Activated CD4-positive, alpha-beta T cell treated with anti-CD3 and anti-CD28 coated beads for 1 hour (primary cell): Measurements from ENCODE around the gene RNF223.
"Not testable (repeated sequence)": the region's sequence is repeated elsewhere in the genome, so short reads cannot be mapped to it uniquely, and the experiment has no call there.

ENCODE experiments used
- DNase-seq: peaks from one replicate; pipeline ENCODE4 v3.0.0-alpha.2; 2020

Gene RNF223

DNA sequence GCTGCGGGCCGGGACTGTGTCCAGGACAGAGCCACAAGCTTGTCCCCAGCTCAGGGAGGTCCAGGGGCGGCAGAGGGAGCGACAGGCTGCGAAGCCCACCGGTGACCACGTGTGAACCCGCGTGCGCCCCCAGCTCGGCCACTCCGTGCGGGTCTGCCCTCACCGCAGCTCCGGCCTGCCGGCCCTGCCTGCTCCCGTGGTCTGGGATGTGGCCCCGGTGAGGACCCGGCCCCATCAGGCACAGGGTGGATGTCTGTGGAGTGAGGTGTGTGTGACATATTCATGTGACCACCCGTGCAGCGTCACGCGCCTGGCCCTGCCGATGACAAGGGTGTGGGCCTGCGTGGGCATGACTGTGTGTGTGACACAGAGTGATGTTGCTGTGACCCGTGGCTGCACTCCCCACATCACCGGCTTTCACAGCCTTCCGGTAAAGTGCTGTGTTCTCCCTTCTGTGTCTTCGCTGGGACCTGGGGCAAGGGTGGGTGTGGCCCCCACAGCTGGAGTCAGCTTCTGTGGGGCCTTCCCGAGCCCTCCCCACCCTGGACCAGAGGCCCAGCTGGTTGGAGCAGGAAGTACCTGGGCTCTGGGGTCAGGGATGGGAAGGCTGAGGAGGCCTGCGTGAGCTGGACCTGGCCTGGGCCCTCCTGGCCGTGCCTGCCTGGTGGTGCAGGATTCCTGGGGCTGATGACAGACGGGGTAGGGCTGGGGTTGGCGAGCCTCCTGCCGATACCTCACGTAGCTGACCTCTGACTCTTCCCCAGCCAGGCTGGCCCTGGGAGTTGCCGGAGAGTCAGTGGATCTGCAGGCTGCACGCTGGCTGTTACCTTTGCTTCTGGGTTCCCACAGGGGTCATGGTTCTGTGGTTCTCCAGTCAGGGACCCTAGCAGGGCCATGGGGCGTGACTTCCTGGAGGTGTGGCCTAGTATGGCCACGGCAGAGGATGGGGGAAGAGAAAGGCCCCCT, 4.1 kb downstream of the RNF223 start:
- no peak for DNase-seq

DNA sequence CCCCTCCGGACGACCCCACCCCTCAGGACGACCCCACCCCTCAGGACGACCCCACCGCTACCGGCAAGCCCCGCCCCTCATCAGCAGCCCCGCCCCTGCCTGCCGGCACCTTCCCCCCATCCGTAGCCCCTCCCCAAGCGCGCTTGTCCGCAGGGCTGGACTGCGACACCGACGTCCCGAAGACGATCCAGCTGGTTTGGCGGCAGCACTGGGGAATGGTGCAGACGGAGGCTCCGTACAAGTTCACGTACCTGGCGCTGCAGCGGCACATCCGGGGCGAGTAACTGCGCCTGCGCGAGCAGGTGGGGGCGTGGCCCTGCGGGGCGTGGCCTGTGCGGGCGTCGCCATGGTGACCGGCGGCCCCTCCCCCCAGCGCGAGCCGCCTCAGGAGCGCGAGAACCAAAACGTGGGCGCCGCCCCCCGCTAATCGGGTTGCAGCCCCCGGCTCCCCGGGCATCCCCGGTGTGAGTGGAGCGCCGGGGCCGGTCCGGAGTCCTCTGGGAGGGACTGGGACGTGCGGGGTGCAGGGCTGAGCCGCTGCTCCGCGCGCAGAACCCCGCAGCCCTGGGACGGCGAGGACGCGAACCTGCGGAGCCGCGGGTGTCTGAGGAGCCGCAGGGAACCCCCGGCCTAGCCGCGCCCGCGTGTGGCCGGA, 4.9 kb downstream of the RNF223 start:
- DNase-seq: peak; percentile 88

DNA sequence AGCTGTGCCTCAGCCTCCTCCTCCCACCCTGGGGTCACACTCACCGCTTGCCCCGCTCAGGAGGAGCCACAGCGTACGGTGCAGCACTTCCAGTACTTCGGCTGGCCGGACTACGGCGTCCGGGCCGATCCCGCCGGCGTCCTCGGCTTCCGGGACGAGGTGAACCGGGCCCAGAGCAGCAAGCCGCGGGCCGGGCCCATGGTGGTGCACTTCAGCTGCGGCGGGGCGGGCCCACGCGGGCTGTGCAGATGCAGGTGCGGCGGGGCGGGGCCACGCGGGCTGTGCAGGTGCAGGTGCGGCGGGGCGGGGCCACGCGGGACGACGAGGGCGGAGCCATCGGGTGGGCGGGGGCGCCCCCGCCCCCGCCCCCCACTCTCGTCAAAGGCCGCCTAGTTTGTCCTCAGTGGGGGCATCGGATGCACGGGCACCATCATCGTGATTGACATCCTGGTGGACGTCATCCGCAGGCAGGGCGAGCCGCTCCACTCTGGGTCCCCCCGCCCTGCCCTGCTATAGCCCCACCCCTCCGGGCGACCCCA, 5.5 kb downstream of the RNF223 start:
- DNase-seq: no peak

DNA sequence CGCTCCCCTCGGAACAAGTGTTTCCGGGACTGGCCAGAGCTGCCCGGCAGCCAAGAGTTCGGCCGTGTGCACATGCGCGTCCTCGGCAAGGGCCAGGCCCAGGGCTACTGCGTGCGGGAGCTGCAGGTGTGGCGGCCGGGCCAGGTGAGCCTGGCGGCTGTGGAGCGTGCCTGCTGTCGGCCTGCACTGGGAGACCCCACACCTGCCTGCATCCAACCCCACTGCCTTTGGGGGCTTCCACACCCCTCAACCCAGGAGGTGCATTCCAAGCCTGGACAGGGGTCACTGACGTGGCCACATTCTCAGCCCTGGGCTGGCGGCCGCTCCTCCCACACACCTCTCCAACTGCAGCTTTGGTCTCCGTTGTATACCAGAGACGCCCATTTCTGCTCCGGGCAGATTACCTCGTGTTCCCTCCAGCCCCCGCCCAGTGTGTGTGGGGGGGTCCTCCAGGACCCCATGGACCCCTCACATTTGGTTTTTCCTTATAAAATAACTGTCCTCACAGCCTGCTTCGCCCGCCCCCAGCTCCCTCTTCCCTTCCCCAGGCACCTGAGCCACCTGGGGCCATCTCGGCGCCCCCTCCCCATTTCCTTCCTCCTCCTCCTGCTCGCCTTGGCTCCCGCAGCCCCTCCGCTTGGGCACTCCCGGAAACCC, 6.1 kb downstream of the RNF223 start:
- DNase-seq: no peak

DNA sequence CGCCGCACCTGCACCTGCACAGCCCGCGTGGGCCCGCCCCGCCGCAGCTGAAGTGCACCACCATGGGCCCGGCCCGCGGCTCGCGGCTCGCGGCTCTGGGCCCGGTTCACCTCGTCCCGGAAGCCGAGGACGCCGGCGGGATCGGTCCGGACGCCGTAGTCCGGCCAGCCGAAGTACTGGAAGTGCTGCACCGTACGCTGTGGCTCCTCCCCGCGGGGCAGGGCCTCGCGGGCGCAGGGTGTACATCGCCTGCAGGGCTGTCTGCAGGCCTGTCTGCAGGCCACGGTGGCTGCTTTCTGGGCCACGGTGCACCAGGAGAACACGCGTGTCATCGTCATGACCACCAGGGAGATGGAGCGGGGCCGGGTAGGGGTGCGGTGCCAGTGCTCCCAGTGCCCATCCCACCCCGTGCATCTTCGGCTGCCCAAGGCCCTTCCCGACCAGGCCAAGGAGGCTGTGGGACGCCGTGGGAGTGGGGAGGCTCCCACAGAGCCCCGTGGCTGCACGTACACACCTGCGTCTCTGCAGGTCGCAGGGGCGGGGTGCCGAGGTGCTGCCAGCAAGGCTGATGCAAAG, 6.7 kb downstream of the RNF223 start:
- no peak for DNase-seq

DNA sequence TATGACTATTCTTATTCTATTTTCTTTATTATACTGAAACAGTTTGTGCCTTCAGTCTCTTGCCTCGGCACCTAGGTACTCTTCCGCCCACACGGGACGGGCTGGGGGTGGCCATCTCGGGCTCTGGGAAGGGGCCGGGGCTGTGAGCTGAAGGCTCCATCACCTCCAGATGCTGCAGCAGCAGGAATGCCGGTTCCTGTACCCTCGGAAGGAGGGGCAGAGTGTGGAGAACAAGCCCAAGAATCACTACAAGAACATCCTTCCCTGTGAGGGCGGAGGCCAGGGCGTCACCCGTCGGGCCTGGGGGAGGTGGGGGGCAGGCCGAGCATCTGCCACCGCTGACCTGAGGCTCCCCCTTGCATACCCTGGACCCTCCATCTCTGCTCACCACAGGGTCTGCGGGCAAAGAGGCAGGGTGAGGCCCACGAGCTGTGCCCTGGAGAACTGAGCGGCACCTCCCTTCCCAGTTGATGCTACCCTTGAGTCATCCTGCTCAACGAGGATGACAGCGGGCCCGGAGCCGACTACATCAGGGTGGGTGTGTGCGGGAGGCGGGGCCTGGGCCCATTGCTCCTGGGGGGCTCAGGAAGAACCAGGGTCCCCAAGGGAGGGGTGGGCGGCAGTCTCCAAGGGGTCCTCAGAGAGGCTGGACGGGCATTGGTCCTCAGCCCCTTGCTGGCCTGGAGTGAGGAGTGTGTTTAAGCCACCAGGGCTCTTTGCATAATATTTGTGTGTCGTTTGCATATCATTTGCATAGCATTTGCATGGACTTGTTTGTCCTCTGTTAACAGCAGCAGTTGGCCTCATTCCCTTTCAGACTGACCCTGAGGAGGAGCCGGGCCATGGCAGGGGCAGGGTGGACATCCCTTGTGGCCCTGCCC, 7.5 kb downstream of the RNF223 start:
- no peak for DNase-seq

DNA sequence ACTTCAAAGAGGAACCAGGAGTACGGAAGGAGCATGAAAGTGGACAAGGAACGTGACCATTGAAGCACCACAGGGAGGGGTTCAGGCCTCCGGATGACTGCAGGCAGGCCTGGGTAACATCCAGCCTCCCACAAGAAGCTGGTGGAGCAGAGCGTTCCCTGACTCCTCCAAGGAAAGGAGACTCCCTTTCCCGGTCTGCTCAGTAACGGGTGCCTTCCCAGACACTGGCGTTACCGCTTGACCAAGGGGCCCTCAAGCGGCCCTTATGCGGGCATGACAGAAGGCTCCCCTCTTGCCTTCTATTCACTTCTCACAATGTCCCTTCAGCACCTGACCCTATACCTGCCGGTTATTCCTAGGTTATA, 8.2 kb downstream of the RNF223 start:
- not testable (repeated sequence) for DNase-seq

DNA sequence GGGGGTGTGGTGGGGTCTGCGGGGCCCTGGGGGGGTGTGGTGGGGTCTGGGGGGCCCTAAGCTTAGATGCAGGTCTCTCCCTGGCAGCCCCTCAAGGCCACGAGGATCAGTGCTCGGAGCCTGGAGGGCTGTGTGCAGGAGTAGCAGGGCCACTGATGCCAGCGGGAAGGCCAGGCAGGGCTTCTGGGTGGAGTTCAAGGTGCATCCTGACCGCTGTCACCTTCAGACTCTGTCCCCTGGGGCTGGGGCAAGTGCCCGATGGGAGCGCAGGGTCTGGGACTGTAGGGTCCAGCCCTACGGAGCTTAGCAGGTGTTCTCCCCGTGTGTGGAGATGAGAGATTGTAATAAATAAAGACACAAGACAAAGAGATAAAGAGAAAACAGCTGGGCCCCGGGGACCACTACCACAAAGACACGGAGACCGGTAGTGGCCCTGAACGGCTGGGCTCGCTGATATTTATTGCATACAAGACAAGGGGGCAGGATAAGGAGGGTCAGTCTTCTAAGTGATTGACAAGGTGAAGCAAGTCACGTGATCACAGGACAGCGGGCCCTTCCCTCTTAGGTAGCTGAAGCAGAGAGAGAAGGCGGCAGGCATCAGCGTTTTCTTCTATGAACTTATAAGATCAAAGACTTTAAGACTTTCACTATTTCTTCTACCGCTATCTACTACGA, 8.7 kb downstream of the RNF223 start:
- no peak for DNase-seq

DNA sequence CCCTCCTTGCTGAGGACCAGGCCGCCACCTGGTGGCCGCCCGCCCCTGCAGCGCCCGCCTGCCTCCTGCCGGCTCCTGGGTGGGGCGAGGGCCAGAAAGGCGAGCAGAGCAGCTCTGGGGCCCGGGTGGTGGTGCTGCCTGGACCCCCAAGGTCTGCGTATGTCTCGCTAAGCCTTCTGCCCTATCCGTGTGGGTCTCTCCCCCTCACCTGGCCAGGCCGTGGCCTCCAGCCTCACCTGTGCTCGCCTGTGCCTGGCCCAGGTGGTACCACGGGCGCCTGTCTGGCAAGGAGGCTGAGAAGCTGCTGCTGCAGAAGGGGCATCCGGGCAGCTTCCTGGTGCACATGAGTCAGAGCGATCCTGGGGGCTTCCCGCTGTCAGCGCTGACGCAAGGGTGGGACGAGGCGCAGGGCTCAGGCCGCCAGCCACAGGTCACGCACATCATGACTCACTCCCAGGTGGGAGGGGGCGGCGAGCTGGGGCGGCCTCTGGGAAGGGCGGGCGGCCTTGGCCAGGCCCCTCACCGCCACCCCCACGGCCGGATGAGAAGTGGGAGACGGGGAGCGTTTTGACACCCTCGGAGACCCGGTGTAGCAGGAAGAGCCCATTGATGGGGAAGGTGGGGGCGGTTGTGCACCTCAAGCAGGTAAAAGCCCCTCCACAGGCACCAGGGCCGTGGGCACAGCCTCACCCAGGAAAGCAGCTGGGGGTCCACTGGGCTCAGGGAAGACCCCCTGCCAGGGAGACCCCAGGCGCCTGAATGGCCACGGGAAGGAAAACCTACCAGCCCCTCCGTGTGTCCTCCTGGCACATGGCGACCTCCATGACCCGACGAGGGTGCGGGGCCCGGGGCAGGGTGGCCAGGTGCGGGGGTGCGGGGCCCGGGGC, 9.9 kb downstream of the RNF223 start:
- DNase-seq: peak; percentile 79

DNA sequence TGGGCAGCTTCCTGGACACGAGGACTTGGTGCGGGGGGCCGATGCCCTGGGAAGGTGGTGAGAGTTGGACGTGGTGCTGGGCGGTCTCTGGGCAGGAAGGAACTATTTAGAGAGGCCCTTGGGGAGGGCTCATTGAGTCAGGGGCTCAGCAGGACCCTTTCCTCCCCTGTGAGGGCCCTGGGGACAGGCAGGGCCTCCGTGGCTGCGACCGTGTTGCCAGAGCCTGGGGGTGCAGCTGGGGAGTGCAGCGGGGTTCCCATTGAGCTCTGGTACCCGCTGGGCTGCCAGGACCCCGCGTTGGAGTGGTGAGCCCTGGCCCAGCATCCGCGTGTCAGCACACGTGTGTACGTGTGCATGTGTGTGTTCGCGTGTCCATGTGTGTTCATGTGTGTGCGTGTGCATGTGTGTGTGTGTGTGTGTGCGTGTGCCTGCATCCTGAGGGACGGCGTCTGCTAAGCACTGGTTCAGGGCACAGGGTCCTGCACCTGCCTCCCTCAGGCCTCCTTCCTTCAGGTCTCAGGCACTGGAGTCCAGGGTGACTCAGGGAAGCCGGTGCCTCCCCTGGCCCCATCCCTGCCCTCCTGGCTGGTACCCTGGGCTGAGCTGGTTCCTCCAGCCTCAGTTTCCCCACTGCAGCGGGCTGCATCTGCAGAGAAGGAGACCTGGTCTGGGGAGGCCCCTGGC, 10.7 kb downstream of the RNF223 start:
- DNase-seq: no peak

DNA sequence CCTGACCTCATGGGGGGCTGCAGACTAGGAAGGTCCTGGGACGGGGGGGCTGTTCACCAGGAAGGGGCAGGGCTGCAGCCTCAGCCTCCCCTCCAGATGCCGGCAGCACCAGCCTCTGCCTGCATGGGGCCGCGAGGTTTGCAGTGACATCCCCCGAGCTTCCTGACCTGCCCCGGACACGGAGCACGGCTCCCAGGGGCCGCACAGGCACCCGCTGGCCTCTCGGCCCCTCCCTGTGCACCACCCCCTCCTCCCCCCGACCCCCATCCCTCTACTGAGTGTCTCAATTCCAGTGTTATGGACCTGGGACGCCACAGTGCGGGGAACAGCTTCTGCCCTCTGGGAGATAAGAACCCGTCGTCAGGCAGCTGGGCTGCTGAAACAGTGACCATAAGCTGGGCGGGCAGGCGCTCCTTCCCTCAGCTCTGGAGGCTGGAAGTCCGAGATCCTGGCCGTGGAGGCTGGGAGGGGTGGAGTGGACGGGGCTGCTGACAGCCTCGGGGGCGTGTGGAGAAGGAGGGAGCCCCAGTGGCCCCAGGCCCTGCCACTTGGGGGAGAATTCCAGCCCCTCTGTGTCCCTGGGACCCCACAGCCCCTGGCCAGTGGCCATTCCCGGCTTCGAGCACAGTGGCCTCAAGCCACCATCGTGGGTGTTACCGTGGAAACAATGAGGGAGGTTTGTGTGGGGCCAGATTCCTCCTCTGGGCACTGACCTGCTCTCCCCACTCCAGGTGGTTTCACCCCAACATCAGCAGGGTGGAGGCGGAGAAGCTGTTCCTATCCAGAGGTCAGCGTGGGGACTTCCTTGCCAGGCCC, 11.6 kb downstream of the RNF223 start:
- DNase-seq: no peak

DNA sequence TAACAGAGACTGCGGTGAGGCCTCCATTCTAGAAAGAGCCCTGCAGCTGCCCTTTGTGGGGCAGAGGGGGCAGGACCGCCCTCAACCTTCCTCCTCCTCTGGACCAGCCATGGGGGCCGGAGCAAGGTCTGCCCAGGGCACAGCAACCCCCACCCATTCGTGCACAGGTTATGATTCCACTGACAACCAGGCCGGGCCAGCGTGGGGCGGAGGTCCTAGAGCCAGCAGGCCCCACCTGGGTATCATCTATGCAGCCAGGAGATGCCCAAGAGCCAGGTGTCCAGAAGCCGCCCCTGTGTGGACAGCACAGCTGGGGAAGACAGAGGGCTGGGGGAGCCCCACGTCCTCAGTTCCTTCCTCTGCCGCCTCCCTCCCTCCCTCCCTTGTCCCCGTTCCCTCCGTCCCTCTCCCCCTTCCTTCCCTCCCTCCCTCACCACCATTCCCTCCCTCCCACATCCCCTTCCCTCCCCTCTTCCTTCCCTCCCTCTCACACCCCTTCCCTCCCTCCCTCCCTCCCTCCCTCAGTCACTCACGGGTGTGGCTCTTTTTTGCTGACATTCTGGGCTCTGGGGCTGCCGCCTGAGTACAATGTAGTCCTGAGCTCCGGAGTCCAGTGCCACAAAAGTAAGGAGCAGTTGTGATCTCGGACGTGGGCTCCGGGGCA, 12.3 kb downstream of the RNF223 start:
- DNase-seq: no peak

DNA sequence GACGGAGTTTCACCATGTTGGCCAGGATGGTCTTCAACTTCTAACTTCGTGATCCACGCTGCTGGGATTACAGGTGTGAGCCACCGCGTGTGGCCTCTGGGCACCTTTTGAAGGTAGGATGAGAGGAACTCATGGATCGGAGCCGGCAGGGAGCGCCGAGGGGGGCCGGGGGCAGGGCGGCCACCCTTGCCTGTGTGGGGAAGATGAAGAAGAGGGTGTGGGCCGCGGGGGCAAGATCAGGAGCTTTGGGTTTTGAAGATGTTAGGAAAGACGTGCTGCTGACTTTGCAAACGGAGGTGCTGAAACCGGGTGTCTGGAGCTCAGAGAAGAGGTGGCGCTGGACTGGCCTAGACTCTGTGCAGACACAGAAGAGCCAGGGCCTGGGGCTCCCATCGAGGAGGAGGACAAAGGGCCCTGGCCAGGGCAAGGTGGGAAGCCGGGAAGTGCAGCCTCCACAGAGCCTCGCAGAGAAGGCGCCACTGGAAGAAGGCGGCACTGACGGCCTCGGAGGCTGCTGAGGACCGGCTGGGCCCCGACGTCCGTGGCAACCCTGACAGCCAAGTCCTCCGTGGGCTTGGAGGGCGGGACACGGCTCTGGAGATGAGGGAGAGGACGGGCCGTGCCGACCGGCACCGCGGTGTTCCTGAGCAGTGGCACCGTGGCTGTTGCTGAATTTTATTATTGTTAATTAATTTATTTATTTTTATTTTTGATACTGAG, 13.7 kb downstream of the RNF223 start:
- DNase-seq: no peak

DNA sequence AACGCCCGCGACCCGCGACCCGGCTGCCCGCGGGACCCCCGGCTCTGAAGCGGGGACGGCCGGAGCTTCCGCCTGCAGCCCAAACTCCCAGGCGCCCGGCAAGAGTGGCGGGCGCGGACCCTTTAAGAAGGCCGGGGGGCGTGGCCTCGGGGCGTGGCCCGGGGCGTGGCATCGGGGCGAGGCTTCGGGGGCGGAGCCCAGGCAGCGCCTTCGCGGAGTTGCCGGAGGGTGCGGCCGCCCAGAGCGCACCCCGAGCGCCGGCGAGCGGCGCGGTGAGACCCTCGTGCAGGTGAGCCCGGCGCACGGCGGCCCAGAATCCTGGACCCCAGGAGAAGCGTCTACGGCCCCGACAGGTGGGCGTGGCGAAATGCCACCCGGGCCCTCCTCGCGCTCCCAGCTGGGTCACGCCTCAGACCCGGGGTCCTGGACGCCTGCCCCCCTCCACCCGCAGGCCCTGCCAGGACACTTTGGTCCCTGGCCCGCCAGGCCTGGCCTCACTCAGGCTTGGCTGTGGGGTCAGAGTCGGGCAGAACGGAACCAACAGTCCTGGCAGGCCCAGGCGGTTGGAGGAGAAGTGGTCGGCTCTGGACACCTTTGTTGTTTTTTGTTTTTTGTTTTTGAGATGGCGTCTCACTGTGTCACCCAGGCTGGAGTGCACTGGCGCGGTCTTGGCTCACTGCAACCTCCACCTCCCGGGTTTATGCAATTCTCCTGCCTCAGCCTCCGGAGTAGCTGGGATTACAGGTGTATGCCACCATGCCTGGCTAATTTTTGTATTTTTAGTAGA, 14.4 kb downstream of the RNF223 start:
- peak; percentile 84 for DNase-seq

DNA sequence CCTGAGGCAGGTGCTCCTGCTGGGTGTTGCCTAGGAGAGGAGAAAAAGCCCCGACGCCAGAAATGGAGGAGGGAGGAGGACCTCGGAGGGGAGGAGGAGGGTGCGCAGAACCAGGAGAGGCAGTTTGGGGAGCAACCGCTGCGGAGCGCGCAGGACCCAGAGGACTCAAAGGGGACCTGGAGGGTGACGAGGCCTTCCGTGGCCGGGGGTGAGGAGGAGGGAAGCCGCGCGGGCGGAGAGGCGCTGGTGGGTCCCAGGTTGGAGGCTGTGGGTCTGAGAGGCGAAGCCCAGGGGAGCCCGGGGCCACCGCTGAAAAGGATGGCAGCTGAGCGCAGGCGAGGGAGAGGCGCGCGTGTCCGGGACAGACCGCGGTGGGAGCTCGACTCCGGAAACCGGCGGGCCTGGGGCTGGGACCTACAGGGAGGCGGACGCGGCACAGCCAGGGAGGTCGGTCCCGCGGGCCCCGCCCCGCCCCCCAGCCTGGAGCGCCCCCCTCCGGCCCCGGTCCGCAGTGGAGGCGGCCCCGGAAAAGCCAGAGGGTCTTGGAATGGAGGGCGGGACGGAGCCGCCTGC, 15.1 kb downstream of the RNF223 start:
- no peak for DNase-seq
